ENCODE measurements around the gene PRAMEF12.

The PRAMEF12 gene

GRCh38 chr1:12756768-12757413 lies 16.6 kb upstream of the PRAMEF12 start:
- POLR2A ChIA-PET: no interaction called here
- CTCF ChIA-PET: interaction anchor here (1.1 kb wide), 1 partner anchor 8 kb away, joined by 3 read pairs; no protein-coding TSS in a partner anchor
- no peak for TF ChIP-seq CTCF (IDR thresholded peaks at IDR 0.05; ENCODE audit: control extremely low read depth, extremely low read depth, low read depth, missing control alignments)
- DNase-seq (ENCODE audit: extremely low spot score): no peak

- CTCF ChIA-PET: interaction anchor here (1.1 kb wide), 1 partner anchor 9 kb away, joined by 3 read pairs; no protein-coding TSS in a partner anchor
- no peak for TF ChIP-seq CTCF (IDR thresholded peaks at IDR 0.05; ENCODE audit: control extremely low read depth, extremely low read depth, low read depth, missing control alignments)
- POLR2A ChIA-PET: no interaction called here
- no peak for DNase-seq (ENCODE audit: extremely low spot score)
Measured at GRCh38 chr1:12757836-12758235, 15.7 kb upstream of the PRAMEF12 start.

GRCh38 chr1:12760256-12760795 lies 13.2 kb upstream of the PRAMEF12 start:
- POLR2A ChIA-PET: no interaction called here
- TF ChIP-seq CTCF (IDR thresholded peaks at IDR 0.05; ENCODE audit: control extremely low read depth, extremely low read depth, low read depth, missing control alignments): no peak
- CTCF ChIA-PET: no interaction called here
- no peak for DNase-seq (ENCODE audit: extremely low spot score)

- no peak for TF ChIP-seq CTCF (IDR thresholded peaks at IDR 0.05; ENCODE audit: control extremely low read depth, extremely low read depth, low read depth, missing control alignments)
- no peak for DNase-seq (ENCODE audit: extremely low spot score)
- CTCF ChIA-PET: no interaction called here
- POLR2A ChIA-PET: no interaction called here
Measured at GRCh38 chr1:12761781-12762180, 11.8 kb upstream of the PRAMEF12 start.

GRCh38 chr1:12762766-12763165 lies 10.8 kb upstream of the PRAMEF12 start:
- DNase-seq (ENCODE audit: extremely low spot score): no peak
- CTCF ChIA-PET: no interaction called here
- TF ChIP-seq CTCF (IDR thresholded peaks at IDR 0.05; ENCODE audit: control extremely low read depth, extremely low read depth, low read depth, missing control alignments): no peak
- POLR2A ChIA-PET: no interaction called here

- ChIA-PET CTCF (interaction anchor here (0.7 kb wide), 1 partner anchor 12 kb away, joined by 3 read pairs; no protein-coding TSS in a partner anchor), POLR2A (no interaction called here)
- no peak for TF ChIP-seq CTCF (IDR thresholded peaks at IDR 0.05; ENCODE audit: control extremely low read depth, extremely low read depth, low read depth, missing control alignments)
- DNase-seq (ENCODE audit: extremely low spot score): no peak
Measured at GRCh38 chr1:12763479-12763878, 10.1 kb upstream of the PRAMEF12 start.

All from GM10248 (cell line).